CD14-positive monocyte (primary cell): ENCODE results near the gene NTF4. TPM values are rescaled to one million over a fixed set of nuclear protein-coding genes. Genes with fewer than 3 reads are reported as not detected.
"Not testable (repeated sequence)": the region's sequence is repeated elsewhere in the genome, so short reads cannot be mapped to it uniquely, and the experiment has no call there.

Experiments used
- DNase-seq, 3 donors: peaks; one replicate each; pipeline ENCODE4 v3.0.0-alpha.2; 2011 to 2022
- H2AFZ ChIP-seq: 2 replicates; pipeline ENCODE4 v1.6.0; 2012; ENCODE audit warnings: mild to moderate bottlenecking, low read depth, low read length, inconsistent platforms; ENCODE audit not compliant: insufficient read depth, poor library complexity, severe bottlenecking
- H3K27ac ChIP-seq, 2 donors: 1 replicate in 1 of 2; 2 replicates in 1 of 2; pipeline ENCODE4 v1.5.1; 2012 to 2013; ENCODE audit warnings: low read length in 2 of 2, control low read depth in 1 of 2, inconsistent platforms in 1 of 2, low read depth in 1 of 2, mild to moderate bottlenecking in 1 of 2
- H3K27me3 ChIP-seq, 2 donors: one replicate each; pipeline versions ENCODE4 v1.6.0 to v1.6.1; 2011 to 2013; ENCODE audit warnings: low read length in 2 of 2; ENCODE audit not compliant: control insufficient read depth in 2 of 2, insufficient read depth in 2 of 2
- H3K36me3 ChIP-seq, 2 donors: replicated peaks in 1 of 2; 1 replicate in 1 of 2; 2 replicates in 1 of 2; pipeline versions ENCODE4 v1.5.1 to v1.6.1; 2012 to 2013; ENCODE audit warnings: low read length in 2 of 2, control low read depth in 1 of 2, inconsistent platforms in 1 of 2, mild to moderate bottlenecking in 1 of 2; ENCODE audit not compliant: insufficient read depth in 2 of 2, control insufficient read depth in 1 of 2
- H3K4me1 ChIP-seq, 2 donors: 1 replicate in 1 of 2; 2 replicates in 1 of 2; pipeline versions ENCODE4 v1.5.1 to v1.6.1; 2012 to 2013; ENCODE audit warnings: low read length in 2 of 2, control low read depth in 1 of 2, inconsistent platforms in 1 of 2, mild to moderate bottlenecking in 1 of 2, moderate library complexity in 1 of 2; ENCODE audit not compliant: insufficient read depth in 2 of 2, control insufficient read depth in 1 of 2
- H3K4me2 ChIP-seq: replicated peaks from 2 replicates; pipeline ENCODE3; 2012; ENCODE audit warnings: low read length, moderate library complexity, mild to moderate bottlenecking; ENCODE audit not compliant: poor library complexity, severe bottlenecking; ENCODE audit errors: extremely low read depth
- H3K4me3 ChIP-seq, 3 experiments: fragments of 200-600 bp in 1 of 3; sonication (generic) in 1 of 3; replicated peaks in 1 of 3; 1 replicate in 2 of 3; 2 replicates in 1 of 3; pipeline ENCODE4 v1.5.1; 2011 to 2013; ENCODE audit warnings: low read length in 3 of 3, mild to moderate bottlenecking in 3 of 3, control low read depth in 2 of 3, low read depth in 2 of 3, inconsistent platforms in 1 of 3, moderate library complexity in 1 of 3
- H3K79me2 ChIP-seq: 2 replicates; pipeline ENCODE4 v1.6.0; 2012; ENCODE audit warnings: mild to moderate bottlenecking, control low read depth, inconsistent platforms, low read length, moderate library complexity; ENCODE audit not compliant: insufficient read depth
- H3K9ac ChIP-seq: 2 replicates; pipeline ENCODE4 v1.6.0; 2017; ENCODE audit warnings: low read length, mild to moderate bottlenecking; ENCODE audit not compliant: insufficient read depth, poor library complexity, severe bottlenecking
- H3K9me3 ChIP-seq, 2 donors: replicated peaks in 1 of 2; 1 replicate in 1 of 2; 2 replicates in 1 of 2; pipeline versions ENCODE4 v1.5.1 to v1.6.1; 2012 to 2013; ENCODE audit warnings: low read length in 2 of 2, control low read depth in 1 of 2; ENCODE audit not compliant: control insufficient read depth in 1 of 2, insufficient read depth in 1 of 2
- H4K20me1 ChIP-seq: 2 replicates; pipeline ENCODE4 v1.6.0; 2012; ENCODE audit warnings: mild to moderate bottlenecking, low read length, control low read depth, moderate library complexity; ENCODE audit not compliant: insufficient read depth
- H3K27ac Mint-ChIP-seq, 7 donors: one replicate each; pipeline ENCODE4 v1.8.0; 2020; ENCODE audit warnings: mild to moderate bottlenecking in 7 of 7, mixed read lengths in 7 of 7, moderate library complexity in 6 of 7, inconsistent platforms in 2 of 7
- H3K27me3 Mint-ChIP-seq, 3 donors: one replicate each; pipeline ENCODE4 v1.8.0; 2021 to 2022; ENCODE audit warnings: low read depth in 3 of 3, mild to moderate bottlenecking in 3 of 3, mixed read lengths in 3 of 3, moderate library complexity in 3 of 3, inconsistent platforms in 1 of 3
- H3K36me3 Mint-ChIP-seq, 2 donors: one replicate each; pipeline ENCODE4 v1.8.0; 2020; ENCODE audit warnings: mixed read lengths in 2 of 2, inconsistent platforms in 1 of 2, mild to moderate bottlenecking in 1 of 2
- H3K4me1 Mint-ChIP-seq: one replicate; pipeline ENCODE4 v1.8.0; 2020; ENCODE audit warnings: mild to moderate bottlenecking, mixed read lengths
- H3K4me3 Mint-ChIP-seq, 2 donors: one replicate each; pipeline ENCODE4 v1.8.0; 2020; ENCODE audit warnings: mild to moderate bottlenecking in 2 of 2, mixed read lengths in 2 of 2, moderate library complexity in 1 of 2
- H3K9me3 Mint-ChIP-seq, 7 donors: one replicate each; pipeline ENCODE4 v1.8.0; 2020 to 2022; ENCODE audit warnings: mixed read lengths in 7 of 7, mild to moderate bottlenecking in 6 of 7, moderate library complexity in 6 of 7, inconsistent platforms in 2 of 7
- WGBS: methylation state at CpG from one replicate; pipeline ENCODE4 v1.1.5; 2013; ENCODE audit warnings: missing lambda C conversion rate; ENCODE audit not compliant: insufficient coverage; 5-methylcytosine and 5-hydroxymethylcytosine counted together
- intact Hi-C, 2 donors: fragments of 100-400 bp; cut with micrococcal nuclease; formaldehyde crosslinking; loops; one replicate each; pipeline versions ENCODE4 v1.15.0 to v1.15.1; 2023
- polyA plus RNA-seq, 3 donors: library from polyadenylated mRNA; depleted of rRNA in 1 of 3; unstranded in 2 of 3; stranded (reverse) in 1 of 3; fragments of 300-500 nt in 2 of 3; fragments of >200 nt in 1 of 3; fragmentation: Illumina TruSeq in 2 of 3; gene quantifications; 1 replicate in 2 of 3; 2 replicates in 1 of 3; pipeline ENCODE4 v1.2.3, GENCODE V29; 2012 to 2021

Gene NTF4
- polyA plus RNA-seq, 3 donors, result not detected

GRCh38 chr19:49049011-49049410 lies 15.6 kb downstream of the NTF4 start, which contains the start of gene CGB8:
CGB8 (minus strand) TSS chr19:49049111; CDS start chr19:49048739, 372 bp downstream.
- DNase-seq, H3K79me2 ChIP-seq, H3K9me3 ChIP-seq, H3K27me3 ChIP-seq, H3K4me3 ChIP-seq, H3K4me3 Mint-ChIP-seq, H3K36me3 Mint-ChIP-seq, H3K4me1 Mint-ChIP-seq, H2AFZ ChIP-seq, H3K9ac ChIP-seq, H3K4me1 ChIP-seq, H3K27ac ChIP-seq, H3K9me3 Mint-ChIP-seq, H3K4me2 ChIP-seq, intact Hi-C loops, H3K27ac Mint-ChIP-seq, H4K20me1 ChIP-seq, H3K36me3 ChIP-seq: not testable (repeated sequence)
- H3K27me3 Mint-ChIP-seq, result peaks cover 3 to 18% (median 4%) of the 10 kb centered on the region in 3 donors
- WGBS, result no CpG with 5 or more reads among the region's 12 CpGs

DNA sequence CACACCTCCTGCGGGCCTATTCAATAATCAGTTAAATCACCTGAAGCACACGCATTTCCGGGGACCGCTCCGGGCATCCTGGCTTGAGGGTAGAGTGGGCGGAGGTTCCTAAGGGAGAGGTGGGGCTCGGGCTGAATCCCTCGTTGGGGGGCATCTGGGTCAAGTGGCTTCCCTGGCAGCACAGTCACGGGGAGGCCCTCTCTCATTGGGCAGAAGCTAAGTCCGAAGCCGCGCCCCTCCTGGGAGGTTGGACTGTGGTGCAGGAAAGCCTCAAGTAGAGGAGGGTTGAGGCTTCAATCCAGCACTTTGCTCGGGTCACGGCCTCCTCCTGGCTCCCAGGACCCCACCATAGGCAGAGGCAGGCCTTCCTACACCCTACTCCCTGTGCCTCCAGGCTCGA lies 21.1 kb downstream of the NTF4 start, which contains the start of gene CGB5:
CGB5 (plus strand) TSS at position 301 of the 400 bp plus-strand sequence. CDS start 362 bp downstream, outside the sequence.
- H3K4me3 Mint-ChIP-seq, H3K9me3 ChIP-seq, H3K4me3 ChIP-seq, H3K4me1 ChIP-seq, H3K36me3 Mint-ChIP-seq, DNase-seq, H3K27ac ChIP-seq, H3K27me3 ChIP-seq, H3K79me2 ChIP-seq, H3K9ac ChIP-seq, H3K36me3 ChIP-seq, H3K9me3 Mint-ChIP-seq, H3K4me1 Mint-ChIP-seq, H4K20me1 ChIP-seq, H2AFZ ChIP-seq, intact Hi-C loops, H3K4me2 ChIP-seq: not testable (repeated sequence)
- Mint-ChIP-seq H3K27ac (peak within 1 kb of the TSS in 2 of 7 donors; percentile 23 to 59), H3K27me3 (peaks cover 2 to 10% (median 5%) of the 10 kb centered on the region in 3 donors)
- WGBS, result 70% methylated on average over 5 of the region's 15 CpGs

DNA sequence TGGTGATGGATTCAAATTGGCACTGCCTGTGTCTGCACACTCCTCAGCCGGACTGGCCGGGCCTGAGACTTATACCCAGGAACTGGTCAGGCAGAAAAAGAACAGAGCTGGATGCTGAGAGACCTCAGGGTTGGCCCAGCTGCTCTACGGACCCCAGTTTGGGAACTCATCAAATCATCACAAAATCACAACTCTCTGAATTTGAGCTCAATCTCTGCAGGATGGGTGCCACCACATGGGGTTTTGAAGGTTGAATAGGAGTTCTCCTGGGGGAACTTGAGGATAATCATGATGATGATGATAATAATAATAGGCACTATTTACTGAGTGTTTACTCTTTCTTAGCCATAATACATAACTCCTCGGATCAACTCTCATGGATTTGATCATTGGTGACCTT lies 22.0 kb downstream of the NTF4 start:
- H3K9me3 ChIP-seq, H3K9ac ChIP-seq, H3K4me3 ChIP-seq, H3K36me3 Mint-ChIP-seq, H3K4me3 Mint-ChIP-seq, intact Hi-C loops, H3K27me3 ChIP-seq, H3K79me2 ChIP-seq, H2AFZ ChIP-seq, H4K20me1 ChIP-seq, H3K4me2 ChIP-seq, H3K4me1 ChIP-seq, H3K27ac ChIP-seq, DNase-seq, H3K4me1 Mint-ChIP-seq, H3K9me3 Mint-ChIP-seq, H3K36me3 ChIP-seq: not testable (repeated sequence)
- Mint-ChIP-seq H3K27ac (peak overlapping the region in 2 of 7 donors; percentile 23 to 59), H3K27me3 (peaks cover 2 to 10% (median 5%) of the 10 kb centered on the region in 3 donors)
- WGBS, result no CpG with 5 or more reads among the region's 4 CpGs
